Right lobe of liver (tissue), 6 donors: Measurements from ENCODE around the gene ITGB1. TPM values are rescaled to one million over a fixed set of nuclear protein-coding genes. Genes with fewer than 3 reads are reported as not detected.

ENCODE experiments used
- ATAC-seq, 4 donors: fragments of 200-7000 bp; cut with Tn5 transposase; one replicate each; pipeline ENCODE4 v1.9.1; 2020; ENCODE audit warnings: mild to moderate bottlenecking in 4 of 4, moderate library complexity in 4 of 4
- DNase-seq, 3 donors: peaks; one replicate each; pipeline ENCODE4 v3.0.0-alpha.2; 2020
- H3K27ac ChIP-seq, 3 donors: fragments of 200-600 bp; one replicate each; pipeline ENCODE4 v1.8.0; 2022
- H3K27me3 ChIP-seq, 2 donors: fragments of 200-600 bp; one replicate each; pipeline ENCODE4 v1.8.0; 2022
- H3K36me3 ChIP-seq, 4 donors: fragments of 200-600 bp; sonication (generic) in 1 of 4; one replicate each; pipeline versions ENCODE4 v1.5.1 to v1.8.0; 2017 to 2022; ENCODE audit warnings: control low read depth in 1 of 4
- H3K4me1 ChIP-seq, 4 donors: fragments of 200-600 bp; sonication (generic) in 1 of 4; one replicate each; pipeline versions ENCODE4 v1.5.1 to v1.8.0; 2017 to 2022; ENCODE audit warnings: control low read depth in 1 of 4
- H3K4me3 ChIP-seq, 3 donors: fragments of 200-600 bp; one replicate each; pipeline ENCODE4 v1.8.0; 2022
- H3K9me3 ChIP-seq, 4 donors: fragments of 200-600 bp; sonication (generic) in 1 of 4; one replicate each; pipeline versions ENCODE4 v1.5.1 to v1.8.0; 2017 to 2022; ENCODE audit warnings: control low read depth in 1 of 4
- POLR2A ChIP-seq: fragments of 450-650 bp; IDR thresholded peaks from one replicate; pipeline ENCODE4 v1.6.1; 2017; ENCODE audit warnings: antibody characterized with exemption, mild to moderate bottlenecking
- WGBS: methylation state at CpG from one replicate; pipeline ENCODE4 v1.1.6; 2018; ENCODE audit warnings: low coverage, low lambda C conversion rate; ENCODE audit not compliant: insufficient coverage; ENCODE audit errors: missing lambda C conversion rate; 5-methylcytosine and 5-hydroxymethylcytosine counted together
- intact Hi-C, 2 donors: fragments of 100-400 bp; cut with DNase I; formaldehyde crosslinking; loops; one replicate each; pipeline versions ENCODE4 v1.11.2 to v1.14.1; 2022
- total RNA-seq, 6 experiments: library from RNA; depleted of rRNA in 2 of 6; stranded (reverse); fragments of >200 nt in 2 of 6; fragmentation: NEBNext Ultra II Directional in 3 of 6; extraction: Animal tissue kit (Norgen Biotek cat#: 25700) in 3 of 6; gene quantifications; one replicate each; pipeline versions ENCODE4 v1.1.0 to v1.2.4, GENCODE V29; 2016 to 2023
- TF ChIP-seq, protein P1 (sequence below), 4 donors: fragments of 200-600 bp in 3 of 4; fragments of 450-650 bp in 1 of 4; IDR thresholded peaks; one replicate each; pipeline versions ENCODE4 v1.5.1 to v1.8.0; 2016 to 2022; ENCODE audit warnings: antibody characterized with exemption in 4 of 4, mild to moderate bottlenecking in 2 of 4
- donor health status: DM: no; HTN: yes; CAD: no.
- donor health status: DM: no; HTN: no; CAD: no.
- donor health status: DM: no; HTN: no; CAD: no.
- donor health status: DM: no; HTN: yes; CAD: no.
- donor health status: DM: no; HTN: yes; CAD: no.

Gene ITGB1
- total RNA-seq, 6 experiments from 2014 or later, result 120 to 301 (median 239) TPM

DNA sequence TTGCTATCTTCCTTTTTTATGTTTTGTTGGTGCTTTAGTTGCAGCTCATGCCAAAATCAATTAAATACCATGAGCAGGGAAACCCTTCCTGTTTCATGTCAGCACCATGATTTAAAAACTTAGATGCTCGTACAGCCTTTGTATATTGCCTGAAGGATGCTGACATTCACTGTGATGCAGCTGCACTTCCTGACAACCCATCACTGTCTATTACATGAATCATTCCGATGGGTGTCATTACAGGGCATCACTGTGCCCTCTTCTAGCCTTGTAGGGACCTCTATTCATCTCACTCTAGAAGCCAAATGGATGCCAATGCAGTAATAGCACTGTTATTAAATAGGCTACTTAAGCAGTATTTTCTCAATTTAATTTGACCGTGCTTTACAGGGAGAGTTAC lies 18.3 kb upstream of the ITGB1 start:
- Histone ChIP-seq H3K27me3 (no peaks in the 10 kb centered on the region), H3K4me1 (peaks cover 0 to 21% (median 9%) of the 10 kb centered on the region in 4 donors), H3K36me3 (no peaks in the 10 kb centered on the region), H3K27ac (no peak overlapping the region), H3K4me3 (no peak overlapping the region), H3K9me3 (no peaks in the 10 kb centered on the region)
- TF ChIP-seq, protein P1, sequence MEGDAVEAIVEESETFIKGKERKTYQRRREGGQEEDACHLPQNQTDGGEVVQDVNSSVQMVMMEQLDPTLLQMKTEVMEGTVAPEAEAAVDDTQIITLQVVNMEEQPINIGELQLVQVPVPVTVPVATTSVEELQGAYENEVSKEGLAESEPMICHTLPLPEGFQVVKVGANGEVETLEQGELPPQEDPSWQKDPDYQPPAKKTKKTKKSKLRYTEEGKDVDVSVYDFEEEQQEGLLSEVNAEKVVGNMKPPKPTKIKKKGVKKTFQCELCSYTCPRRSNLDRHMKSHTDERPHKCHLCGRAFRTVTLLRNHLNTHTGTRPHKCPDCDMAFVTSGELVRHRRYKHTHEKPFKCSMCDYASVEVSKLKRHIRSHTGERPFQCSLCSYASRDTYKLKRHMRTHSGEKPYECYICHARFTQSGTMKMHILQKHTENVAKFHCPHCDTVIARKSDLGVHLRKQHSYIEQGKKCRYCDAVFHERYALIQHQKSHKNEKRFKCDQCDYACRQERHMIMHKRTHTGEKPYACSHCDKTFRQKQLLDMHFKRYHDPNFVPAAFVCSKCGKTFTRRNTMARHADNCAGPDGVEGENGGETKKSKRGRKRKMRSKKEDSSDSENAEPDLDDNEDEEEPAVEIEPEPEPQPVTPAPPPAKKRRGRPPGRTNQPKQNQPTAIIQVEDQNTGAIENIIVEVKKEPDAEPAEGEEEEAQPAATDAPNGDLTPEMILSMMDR (IDR thresholded peaks at IDR 0.05), result no peak
- TF ChIP-seq POLR2A, result no peak
- intact Hi-C loops, result no loop called here
- ATAC-seq (no peak), DNase-seq (no peak)
- 94% methylated on average over 3 of the region's 3 CpGs for WGBS

DNA sequence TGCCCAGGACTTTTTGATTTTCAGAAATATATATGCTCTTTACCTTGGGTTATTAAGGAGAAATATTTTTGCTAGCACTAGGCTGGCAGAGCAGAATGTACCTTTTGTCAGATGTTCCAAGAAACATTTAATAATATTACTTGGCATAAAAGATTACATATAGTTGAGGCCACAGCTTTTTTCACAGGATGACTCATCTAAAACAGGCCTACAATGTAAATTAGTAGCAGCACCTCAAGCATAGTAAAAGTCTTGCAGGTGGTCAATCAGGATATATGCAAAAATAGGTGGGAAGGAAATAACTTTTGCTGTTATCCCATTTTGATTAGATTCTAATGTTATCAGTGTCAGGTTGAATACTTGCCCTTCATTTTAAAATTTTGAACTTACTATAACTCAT lies 14.9 kb upstream of the ITGB1 start:
- H3K36me3 ChIP-seq, result no peaks in the 10 kb centered on the region
- intact Hi-C loops, result no loop called here
- H3K27me3 ChIP-seq, result no peaks in the 10 kb centered on the region
- H3K4me3 ChIP-seq, result no peak overlapping the region
- H3K27ac ChIP-seq, result no peak overlapping the region
- no peak for ATAC-seq
- H3K9me3 ChIP-seq, result no peaks in the 10 kb centered on the region
- TF ChIP-seq POLR2A, result no peak
- TF ChIP-seq, protein P1 (IDR thresholded peaks at IDR 0.05), result no peak
- peaks cover 0 to 13% (median 0%) of the 10 kb centered on the region in 4 donors for H3K4me1 ChIP-seq
- DNase-seq, result no peak

DNA sequence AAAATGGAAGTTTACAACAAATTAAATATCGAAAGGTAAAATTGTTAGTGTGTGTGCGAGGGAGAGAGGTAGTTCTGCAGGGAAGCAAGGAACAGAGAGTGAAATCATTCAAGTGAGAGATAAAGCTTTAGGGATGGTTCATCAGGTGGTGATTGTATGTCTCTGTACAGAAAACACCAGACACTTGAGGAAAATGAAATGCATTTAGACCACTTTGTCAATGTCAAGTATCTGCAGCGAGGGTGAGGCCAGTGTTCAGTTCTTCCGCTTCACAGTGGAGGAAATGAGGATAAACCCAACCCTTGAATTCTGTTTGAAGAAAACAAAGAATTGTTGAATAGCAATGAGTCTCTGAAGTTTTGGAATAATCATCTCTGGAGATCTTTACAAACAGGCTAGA lies 14.4 kb upstream of the ITGB1 start:
- Histone ChIP-seq H3K36me3 (no peaks in the 10 kb centered on the region), H3K4me3 (no peak overlapping the region), H3K27ac (no peak overlapping the region), H3K4me1 (peaks cover 0 to 13% (median 0%) of the 10 kb centered on the region in 4 donors), H3K9me3 (no peaks in the 10 kb centered on the region), H3K27me3 (no peaks in the 10 kb centered on the region)
- no peak for TF ChIP-seq POLR2A
- TF ChIP-seq, protein P1 (IDR thresholded peaks at IDR 0.05), result no peak
- ATAC-seq (no peak), DNase-seq (no peak)
- intact Hi-C loops, result no loop called here
- 64% methylated on average over 4 of the region's 4 CpGs for WGBS

DNA sequence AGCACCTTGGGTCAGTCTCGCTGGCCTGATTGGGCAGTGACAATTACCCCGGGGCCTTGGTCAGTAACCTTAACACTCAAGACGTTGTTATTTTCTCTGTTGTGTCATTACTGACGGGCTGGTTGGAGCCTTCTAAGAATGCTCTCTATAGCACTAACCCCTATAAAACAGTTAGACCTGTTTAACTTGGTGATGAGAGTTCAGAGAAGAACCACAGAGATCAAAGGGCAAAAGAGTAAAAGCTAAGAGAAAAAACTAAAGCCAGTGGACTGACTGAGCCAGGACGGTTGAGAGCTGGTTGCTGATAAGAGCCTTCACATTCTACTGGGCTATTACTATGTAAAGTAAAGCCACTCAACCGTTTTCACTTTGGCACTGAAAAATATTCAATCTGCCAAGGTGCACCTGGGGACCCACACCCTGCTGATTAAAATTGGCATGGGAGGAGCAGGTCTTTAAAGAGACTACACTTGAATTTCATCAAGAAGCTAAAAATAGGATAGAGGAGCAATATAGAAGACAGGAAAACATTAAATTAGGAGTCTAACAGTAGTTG lies 13.6 kb upstream of the ITGB1 start:
- Histone ChIP-seq H3K9me3 (no peaks in the 10 kb centered on the region), H3K27ac (peak overlapping the region in 2 of 3 donors; percentile 32 to 34), H3K4me1 (peaks cover 0 to 13% (median 0%) of the 10 kb centered on the region in 4 donors), H3K4me3 (no peak overlapping the region), H3K36me3 (no peaks in the 10 kb centered on the region), H3K27me3 (no peaks in the 10 kb centered on the region)
- peak; percentile 86 to 98 (median 92) for ATAC-seq
- TF ChIP-seq, protein P1 (IDR thresholded peaks at IDR 0.05), result no peak
- TF ChIP-seq POLR2A, result no peak
- intact Hi-C loops, result no loop called here
- DNase-seq, result no peak
- WGBS, result 40% methylated on average over 6 of the region's 6 CpGs

DNA sequence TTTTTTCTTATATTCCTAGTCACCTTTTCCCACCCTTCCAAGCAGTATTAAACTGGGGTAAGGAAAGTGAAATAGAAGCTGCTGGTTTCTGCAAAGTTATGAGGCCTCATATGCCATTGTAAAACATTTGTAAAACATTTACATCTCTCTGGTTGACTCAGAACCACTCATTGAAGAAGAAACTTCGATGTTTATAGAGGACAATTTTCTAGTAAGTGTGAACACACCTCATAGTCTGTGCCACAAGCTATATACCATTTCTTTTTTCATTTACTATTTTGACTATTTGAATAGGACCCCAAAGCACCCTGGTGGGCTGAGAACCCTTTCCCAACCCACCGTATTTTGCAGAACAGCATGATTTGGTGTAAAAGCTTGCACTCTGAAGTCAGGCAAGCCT lies 12.9 kb upstream of the ITGB1 start:
- Histone ChIP-seq H3K9me3 (no peaks in the 10 kb centered on the region), H3K4me3 (no peak overlapping the region), H3K36me3 (no peaks in the 10 kb centered on the region), H3K4me1 (peaks cover 0 to 13% (median 0%) of the 10 kb centered on the region in 4 donors), H3K27me3 (no peaks in the 10 kb centered on the region), H3K27ac (no peak overlapping the region)
- TF ChIP-seq POLR2A, result no peak
- TF ChIP-seq, protein P1 (IDR thresholded peaks at IDR 0.05), result no peak
- WGBS, result 82% methylated on average over 2 of the region's 2 CpGs
- DNase-seq (no peak), ATAC-seq (no peak)
- intact Hi-C loops, result no loop called here
